Renal cortex interstitium (tissue), 15 donors: Measurements from ENCODE around the gene HBB. TPM values are rescaled to one million over a fixed set of nuclear protein-coding genes. Genes with fewer than 3 reads are reported as not detected.
"Not testable (repeated sequence)": the region's sequence is repeated elsewhere in the genome, so short reads cannot be mapped to it uniquely, and the experiment has no call there.

Experiments used
- DNase-seq, 11 donors: peaks; one replicate each; pipeline ENCODE4 v3.0.0-alpha.2; 2013; ENCODE audit warnings: low read depth in 9 of 11, low spot score in 4 of 11; ENCODE audit errors: extremely low read depth in 1 of 11
- long read RNA-seq, 16 experiments: transcript quantifications; one replicate each; lab custom pipeline, GENCODE V29; 2026
- polyA plus RNA-seq, 3 donors: library from polyadenylated mRNA; unstranded; fragments of 120-200 nt; gene quantifications; one replicate each; pipeline ENCODE4 v1.2.1, GENCODE V29; 2013; ENCODE audit not compliant: insufficient read length in 3 of 3

Gene HBB
- polyA plus RNA-seq, result 100 to 1,000 TPM; 110 to 331 (median 134) TPM
- long read RNA-seq, donor 1, transcript HBB-201 (3 exons, 628 nt), result major isoform, 90 of 103 reads
- long read RNA-seq, donor 1, transcript HBB-203 (2 exons, 319 nt), result minor isoform, 11 of 103 reads
- long read RNA-seq, donor 1, partial matches to known transcripts, result 0 of 103 reads
- long read RNA-seq, donor 1, other reads (novel, unspliced or antisense), result 0 of 103 reads
- long read RNA-seq, donor 2, transcript HBB-203 (2 exons, 319 nt), result minor isoform, 14 of 139 reads
- long read RNA-seq, donor 2, transcript HBB-201 (3 exons, 628 nt), result major isoform, 118 of 139 reads
- long read RNA-seq, donor 2, partial matches to known transcripts, result 0 of 139 reads
- long read RNA-seq, donor 2, other reads (novel, unspliced or antisense), result 7 of 139 reads
- long read RNA-seq, donor 3, transcript HBB-201 (3 exons, 628 nt), result major isoform, 137 of 156 reads
- long read RNA-seq, donor 3, transcript HBB-203 (2 exons, 319 nt), result minor isoform, 10 of 156 reads
- long read RNA-seq, donor 3, partial matches to known transcripts, result 0 of 156 reads
- long read RNA-seq, donor 3, other reads (novel, unspliced or antisense), result 5 of 156 reads
- long read RNA-seq, donor 4, transcript HBB-201 (3 exons, 628 nt), result major isoform, 32 of 34 reads
- long read RNA-seq, donor 4, partial matches to known transcripts, result 0 of 34 reads
- long read RNA-seq, donor 4, other reads (novel, unspliced or antisense), result 0 of 34 reads
- long read RNA-seq, donor 5, result 0 reads
- long read RNA-seq, donor 6, transcript HBB-201 (3 exons, 628 nt), result major isoform, 26 of 30 reads
- long read RNA-seq, donor 6, partial matches to known transcripts, result 0 of 30 reads
- long read RNA-seq, donor 6, other reads (novel, unspliced or antisense), result 0 of 30 reads
- long read RNA-seq, donor 7, transcript HBB-203 (2 exons, 319 nt), result minor isoform, 13 of 93 reads
- long read RNA-seq, donor 7, transcript HBB-201 (3 exons, 628 nt), result major isoform, 79 of 93 reads
- long read RNA-seq, donor 7, partial matches to known transcripts, result 0 of 93 reads
- long read RNA-seq, donor 7, other reads (novel, unspliced or antisense), result 0 of 93 reads
- long read RNA-seq, donor 8, transcript HBB-203 (2 exons, 319 nt), result minor isoform, 12 of 121 reads
- long read RNA-seq, donor 8, transcript HBB-201 (3 exons, 628 nt), result major isoform, 101 of 121 reads
- long read RNA-seq, donor 8, partial matches to known transcripts, result 0 of 121 reads
- long read RNA-seq, donor 8, other reads (novel, unspliced or antisense), result 6 of 121 reads
- long read RNA-seq, donor 9, transcript HBB-201 (3 exons, 628 nt), result major isoform, 45 of 49 reads
- long read RNA-seq, donor 9, partial matches to known transcripts, result 0 of 49 reads
- long read RNA-seq, donor 9, other reads (novel, unspliced or antisense), result 0 of 49 reads
- long read RNA-seq, donor 10, transcript HBB-203 (2 exons, 319 nt), result minor isoform, 19 of 142 reads
- long read RNA-seq, donor 10, transcript HBB-201 (3 exons, 628 nt), result major isoform, 120 of 142 reads
- long read RNA-seq, donor 10, partial matches to known transcripts, result 0 of 142 reads
- long read RNA-seq, donor 10, other reads (novel, unspliced or antisense), result 0 of 142 reads
- long read RNA-seq, donor 11, transcript HBB-203 (2 exons, 319 nt), result minor isoform, 5 of 43 reads
- long read RNA-seq, donor 11, transcript HBB-201 (3 exons, 628 nt), result major isoform, 32 of 43 reads
- long read RNA-seq, donor 11, partial matches to known transcripts, result 5 of 43 reads
- long read RNA-seq, donor 11, other reads (novel, unspliced or antisense), result 0 of 43 reads
- long read RNA-seq, donor 12, transcript HBB-203 (2 exons, 319 nt), result minor isoform, 5 of 42 reads
- long read RNA-seq, donor 12, transcript HBB-201 (3 exons, 628 nt), result major isoform, 37 of 42 reads
- long read RNA-seq, donor 12, partial matches to known transcripts, result 0 of 42 reads
- long read RNA-seq, donor 12, other reads (novel, unspliced or antisense), result 0 of 42 reads
- long read RNA-seq, donor 13, result 0 reads
- long read RNA-seq, donor 14, transcript HBB-201 (3 exons, 628 nt), result major isoform, 56 of 62 reads
- long read RNA-seq, donor 14, transcript HBB-203 (2 exons, 319 nt), result minor isoform, 6 of 62 reads
- long read RNA-seq, donor 14, partial matches to known transcripts, result 0 of 62 reads
- long read RNA-seq, donor 14, other reads (novel, unspliced or antisense), result 0 of 62 reads
- long read RNA-seq, donor 15, transcript HBB-201 (3 exons, 628 nt), result major isoform, 69 of 77 reads
- long read RNA-seq, donor 15, transcript HBB-203 (2 exons, 319 nt), result minor isoform, 8 of 77 reads
- long read RNA-seq, donor 15, partial matches to known transcripts, result 0 of 77 reads
- long read RNA-seq, donor 15, other reads (novel, unspliced or antisense), result 0 of 77 reads
- long read RNA-seq, donor 16, transcript HBB-203 (2 exons, 319 nt), result minor isoform, 15 of 118 reads
- long read RNA-seq, donor 16, transcript HBB-201 (3 exons, 628 nt), result major isoform, 102 of 118 reads
- long read RNA-seq, donor 16, partial matches to known transcripts, result 0 of 118 reads
- long read RNA-seq, donor 16, other reads (novel, unspliced or antisense), result 0 of 118 reads

DNA sequence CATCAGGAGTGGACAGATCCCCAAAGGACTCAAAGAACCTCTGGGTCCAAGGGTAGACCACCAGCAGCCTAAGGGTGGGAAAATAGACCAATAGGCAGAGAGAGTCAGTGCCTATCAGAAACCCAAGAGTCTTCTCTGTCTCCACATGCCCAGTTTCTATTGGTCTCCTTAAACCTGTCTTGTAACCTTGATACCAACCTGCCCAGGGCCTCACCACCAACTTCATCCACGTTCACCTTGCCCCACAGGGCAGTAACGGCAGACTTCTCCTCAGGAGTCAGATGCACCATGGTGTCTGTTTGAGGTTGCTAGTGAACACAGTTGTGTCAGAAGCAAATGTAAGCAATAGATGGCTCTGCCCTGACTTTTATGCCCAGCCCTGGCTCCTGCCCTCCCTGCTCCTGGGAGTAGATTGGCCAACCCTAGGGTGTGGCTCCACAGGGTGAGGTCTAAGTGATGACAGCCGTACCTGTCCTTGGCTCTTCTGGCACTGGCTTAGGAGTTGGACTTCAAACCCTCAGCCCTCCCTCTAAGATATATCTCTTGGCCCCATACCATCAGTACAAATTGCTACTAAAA is at the start of gene HBB:
Gene HBB (minus strand): TSS at position 340 of the 579 bp plus-strand sequence. CDS start 50 bp downstream, at position 290.
- no peak for DNase-seq

- no peak for DNase-seq
Measured at GRCh38 chr11:5275369-5276110, 48.7 kb upstream of the HBB start.

DNA sequence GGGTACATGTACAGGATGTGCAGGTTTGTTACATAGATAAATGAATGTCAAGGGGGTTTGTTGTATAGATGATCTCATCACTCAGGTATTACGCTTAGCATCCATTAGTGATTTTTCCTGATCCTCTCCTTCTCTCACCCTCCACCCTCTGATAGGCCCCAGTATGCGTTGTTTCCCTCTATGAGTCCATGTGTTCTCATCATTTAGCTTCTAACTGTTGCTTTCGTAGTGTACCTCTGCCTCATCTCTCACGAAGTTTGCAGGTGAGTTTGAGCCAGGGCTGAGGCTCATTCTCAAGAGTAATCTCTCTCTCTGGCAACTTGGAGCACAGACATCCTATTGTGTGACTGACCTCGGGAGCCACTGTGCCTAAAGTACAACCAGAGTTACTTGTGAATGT is 47.5 kb upstream of the HBB start:
- DNase-seq, result no peak

- no peak for DNase-seq
Measured at GRCh38 chr11:5272395-5273017, 45.6 kb upstream of the HBB start.

- no peak for DNase-seq
Measured at GRCh38 chr11:5269715-5270147, 42.9 kb upstream of the HBB start, which contains the start of gene HBE1. HBE1 (minus strand) TSS chr11:5269945; CDS start chr11:5269890, 55 bp downstream.

DNA sequence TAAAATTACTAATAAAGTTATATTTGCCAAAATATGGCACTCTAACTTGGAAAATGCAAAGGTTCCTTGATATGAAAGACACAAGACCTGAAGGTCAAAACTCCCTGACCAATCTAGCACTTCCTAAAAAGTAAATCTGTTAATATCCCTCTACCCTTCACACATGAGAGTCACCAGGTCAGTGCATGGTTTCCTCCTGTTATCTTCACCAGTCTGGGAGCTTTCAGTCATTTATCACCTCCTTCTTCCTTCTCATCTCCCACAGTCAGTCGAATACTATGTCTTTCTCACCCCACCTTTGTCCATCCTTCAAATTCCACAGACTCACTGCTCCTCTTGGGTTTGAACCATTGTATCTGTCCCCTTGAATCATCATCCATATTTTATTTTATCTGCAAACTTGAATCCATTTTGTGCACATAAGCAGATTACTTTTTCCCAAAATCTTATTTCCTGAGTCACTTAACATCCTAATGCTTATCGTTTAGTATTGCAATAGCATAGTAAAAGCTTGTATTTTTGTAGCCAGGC is 40.2 kb upstream of the HBB start:
- no peak for DNase-seq

- DNase-seq, result no peak
Measured at GRCh38 chr11:5266609-5267008, 39.7 kb upstream of the HBB start.

DNA sequence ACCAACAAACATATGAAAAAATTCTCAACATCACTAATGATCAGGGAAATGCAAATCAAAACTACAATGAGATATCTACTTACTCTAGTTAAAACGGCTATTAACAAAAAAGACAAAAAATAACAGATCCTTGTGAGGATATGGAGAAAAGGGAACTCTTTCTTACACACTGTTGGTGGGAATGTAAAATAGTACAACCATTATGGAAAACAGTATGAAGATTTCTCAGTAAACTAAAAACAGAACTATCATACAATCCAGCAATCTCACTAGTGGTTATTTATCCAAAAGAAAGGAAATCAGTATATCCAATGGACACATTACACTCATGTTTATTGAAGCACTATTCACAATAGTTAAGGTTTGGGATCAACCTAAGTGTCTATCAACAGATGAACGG is 39.0 kb upstream of the HBB start:
- no peak for DNase-seq

DNA sequence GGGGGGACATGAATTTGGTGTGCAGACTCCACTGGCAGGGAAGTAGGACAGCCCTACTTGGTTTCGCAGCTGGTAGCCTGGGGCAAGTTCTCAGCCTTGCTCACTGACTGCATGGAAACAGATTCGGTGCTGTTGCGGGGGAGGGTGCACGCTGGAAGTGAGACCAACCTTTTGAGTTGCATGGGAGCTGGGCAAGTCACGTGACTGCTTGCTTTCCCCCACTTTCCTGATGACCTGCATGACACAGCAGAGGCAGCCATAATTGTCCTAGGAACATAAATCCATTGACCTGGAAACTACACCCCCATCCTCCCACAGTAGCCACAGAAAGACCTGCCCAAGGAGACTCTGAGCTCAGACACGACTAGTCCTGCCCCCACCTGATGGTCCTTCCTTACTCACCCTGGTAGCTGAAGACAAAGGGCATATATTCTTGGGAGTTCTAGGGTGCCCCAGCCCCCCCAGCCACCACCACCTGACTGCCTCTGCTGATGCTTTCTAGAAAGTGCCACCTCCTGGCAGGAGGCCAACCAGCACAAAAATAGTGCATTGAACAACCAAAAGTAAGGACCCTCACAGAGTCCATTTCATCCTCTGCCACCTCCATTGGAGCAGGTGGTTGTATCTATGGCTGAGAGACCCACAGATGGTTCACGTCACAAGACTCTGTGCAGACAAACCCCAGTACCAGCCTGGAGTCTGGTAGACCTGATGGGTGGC is 31.8 kb upstream of the HBB start:
- DNase-seq, result no peak

DNA sequence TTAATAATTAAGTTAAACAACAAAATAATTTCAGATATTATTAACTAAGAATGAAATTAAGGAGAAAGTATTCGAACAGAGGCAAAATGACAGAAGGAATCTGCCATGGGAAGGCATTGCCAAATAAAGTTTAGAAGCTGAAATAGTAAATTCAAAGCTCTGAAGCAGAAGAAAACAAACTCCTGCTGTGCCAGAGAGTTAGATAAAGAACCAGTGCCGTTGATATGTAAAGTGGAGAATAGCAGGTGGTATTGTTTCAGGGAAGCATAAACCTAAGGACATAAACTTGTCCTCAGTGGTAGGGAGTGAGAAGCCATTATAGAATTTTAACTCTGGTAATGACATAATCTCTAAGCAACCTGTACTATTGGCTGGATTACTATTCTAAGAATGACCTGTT is 30.4 kb upstream of the HBB start:
- no peak for DNase-seq

GRCh38 chr11:5254646-5255413 is 28.0 kb upstream of the HBB start, which contains the start of gene HBG2:
HBG2 (minus strand) TSS chr11:5254781; CDS start chr11:5254728, 53 bp downstream.
- not testable (repeated sequence) for DNase-seq

GRCh38 chr11:5254023-5254422 is 27.2 kb upstream of the HBB start:
- not testable (repeated sequence) for DNase-seq

DNA sequence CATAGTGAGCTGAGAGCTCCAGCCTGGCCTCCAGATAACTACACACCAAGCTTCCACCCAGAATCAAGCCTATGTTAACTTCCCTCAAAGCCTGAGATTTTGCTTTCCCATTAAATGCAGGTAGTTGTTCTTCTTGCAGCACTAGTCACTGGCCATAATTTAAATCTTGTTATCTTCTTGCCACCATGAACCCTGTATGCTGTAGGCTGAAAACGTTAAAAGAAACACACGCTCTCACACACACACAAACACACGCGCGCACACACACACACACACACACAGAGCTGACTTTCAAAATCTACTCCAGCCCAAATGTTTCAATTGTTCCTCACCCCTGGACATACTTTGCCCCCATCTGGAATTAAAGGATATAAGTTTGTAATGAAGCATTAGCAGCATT is 26.6 kb upstream of the HBB start:
- DNase-seq, result not testable (repeated sequence)
